ENCODE results near the gene C5.

DNA sequence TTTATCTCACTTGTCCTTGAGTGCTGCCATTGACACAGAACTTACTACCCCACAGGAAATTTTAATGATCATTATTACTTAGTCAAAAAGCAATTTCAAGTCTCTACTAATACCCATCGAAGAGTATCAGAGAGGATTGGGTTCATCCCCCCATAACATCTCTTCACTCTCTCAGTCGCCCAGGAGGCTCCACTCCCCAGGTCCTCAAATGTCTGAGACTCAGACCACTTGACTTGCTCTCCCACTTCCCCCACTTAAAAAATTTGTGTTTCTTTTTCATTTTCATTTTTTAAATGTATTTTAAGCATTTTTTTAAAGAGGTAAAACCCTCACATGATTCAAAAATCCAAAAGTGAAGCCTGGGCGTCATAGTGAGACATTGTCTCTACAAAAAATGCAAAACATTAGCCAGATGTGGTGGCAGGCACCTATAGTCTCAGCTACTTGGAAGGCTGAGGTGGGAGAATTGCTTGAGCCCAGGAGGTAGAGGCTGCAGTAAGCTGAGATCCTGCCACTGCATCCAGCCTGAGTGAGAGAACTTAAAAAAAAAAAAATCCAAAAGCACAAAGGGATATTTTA lies 66.7 kb downstream of the C5 start:
- TF ChIP-seq, protein P1, sequence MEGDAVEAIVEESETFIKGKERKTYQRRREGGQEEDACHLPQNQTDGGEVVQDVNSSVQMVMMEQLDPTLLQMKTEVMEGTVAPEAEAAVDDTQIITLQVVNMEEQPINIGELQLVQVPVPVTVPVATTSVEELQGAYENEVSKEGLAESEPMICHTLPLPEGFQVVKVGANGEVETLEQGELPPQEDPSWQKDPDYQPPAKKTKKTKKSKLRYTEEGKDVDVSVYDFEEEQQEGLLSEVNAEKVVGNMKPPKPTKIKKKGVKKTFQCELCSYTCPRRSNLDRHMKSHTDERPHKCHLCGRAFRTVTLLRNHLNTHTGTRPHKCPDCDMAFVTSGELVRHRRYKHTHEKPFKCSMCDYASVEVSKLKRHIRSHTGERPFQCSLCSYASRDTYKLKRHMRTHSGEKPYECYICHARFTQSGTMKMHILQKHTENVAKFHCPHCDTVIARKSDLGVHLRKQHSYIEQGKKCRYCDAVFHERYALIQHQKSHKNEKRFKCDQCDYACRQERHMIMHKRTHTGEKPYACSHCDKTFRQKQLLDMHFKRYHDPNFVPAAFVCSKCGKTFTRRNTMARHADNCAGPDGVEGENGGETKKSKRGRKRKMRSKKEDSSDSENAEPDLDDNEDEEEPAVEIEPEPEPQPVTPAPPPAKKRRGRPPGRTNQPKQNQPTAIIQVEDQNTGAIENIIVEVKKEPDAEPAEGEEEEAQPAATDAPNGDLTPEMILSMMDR (conservative IDR thresholded peaks at IDR 0.05; ENCODE audit: low read depth in 2 of 2), result no peak
- no peak for TF ChIP-seq ZNF114 (CRISPR knock-in tag; IDR thresholded peaks at IDR 0.05)
- TF ChIP-seq CREB1 (CRISPR knock-in tag; IDR thresholded peaks at IDR 0.05; ENCODE audit: low read depth), result no peak
- no peak for TF ChIP-seq EZH2 (IDR thresholded peaks at IDR 0.05; ENCODE audit: low read depth, unreplicated experiment)
- TF ChIP-seq EZH2phosphoT487 (IDR thresholded peaks at IDR 0.05; ENCODE audit: unreplicated experiment), result no peak
- TF ChIP-seq POLR2AphosphoS5 (IDR thresholded peaks at IDR 0.05; ENCODE audit: low read depth), result no peak
- TF ChIP-seq, protein P2, sequence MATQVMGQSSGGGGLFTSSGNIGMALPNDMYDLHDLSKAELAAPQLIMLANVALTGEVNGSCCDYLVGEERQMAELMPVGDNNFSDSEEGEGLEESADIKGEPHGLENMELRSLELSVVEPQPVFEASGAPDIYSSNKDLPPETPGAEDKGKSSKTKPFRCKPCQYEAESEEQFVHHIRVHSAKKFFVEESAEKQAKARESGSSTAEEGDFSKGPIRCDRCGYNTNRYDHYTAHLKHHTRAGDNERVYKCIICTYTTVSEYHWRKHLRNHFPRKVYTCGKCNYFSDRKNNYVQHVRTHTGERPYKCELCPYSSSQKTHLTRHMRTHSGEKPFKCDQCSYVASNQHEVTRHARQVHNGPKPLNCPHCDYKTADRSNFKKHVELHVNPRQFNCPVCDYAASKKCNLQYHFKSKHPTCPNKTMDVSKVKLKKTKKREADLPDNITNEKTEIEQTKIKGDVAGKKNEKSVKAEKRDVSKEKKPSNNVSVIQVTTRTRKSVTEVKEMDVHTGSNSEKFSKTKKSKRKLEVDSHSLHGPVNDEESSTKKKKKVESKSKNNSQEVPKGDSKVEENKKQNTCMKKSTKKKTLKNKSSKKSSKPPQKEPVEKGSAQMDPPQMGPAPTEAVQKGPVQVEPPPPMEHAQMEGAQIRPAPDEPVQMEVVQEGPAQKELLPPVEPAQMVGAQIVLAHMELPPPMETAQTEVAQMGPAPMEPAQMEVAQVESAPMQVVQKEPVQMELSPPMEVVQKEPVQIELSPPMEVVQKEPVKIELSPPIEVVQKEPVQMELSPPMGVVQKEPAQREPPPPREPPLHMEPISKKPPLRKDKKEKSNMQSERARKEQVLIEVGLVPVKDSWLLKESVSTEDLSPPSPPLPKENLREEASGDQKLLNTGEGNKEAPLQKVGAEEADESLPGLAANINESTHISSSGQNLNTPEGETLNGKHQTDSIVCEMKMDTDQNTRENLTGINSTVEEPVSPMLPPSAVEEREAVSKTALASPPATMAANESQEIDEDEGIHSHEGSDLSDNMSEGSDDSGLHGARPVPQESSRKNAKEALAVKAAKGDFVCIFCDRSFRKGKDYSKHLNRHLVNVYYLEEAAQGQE (IDR thresholded peaks at IDR 0.05; ENCODE audit: unreplicated experiment), result no peak
- no peak for TF ChIP-seq ETS1 (IDR thresholded peaks at IDR 0.05)
- no peak for TF ChIP-seq JUNB (IDR thresholded peaks at IDR 0.05; ENCODE audit: unreplicated experiment)
- no peak for TF ChIP-seq ZNF331 (CRISPR knock-in tag; IDR thresholded peaks at IDR 0.05; ENCODE audit: low read depth)
- no peak for TF ChIP-seq NANOG (IDR thresholded peaks at IDR 0.05; ENCODE audit: borderline replicate concordance)

Data from GM23338 (cell line).